ENCODE measurements around the gene KDM5B. TPM values are rescaled to one million over a fixed set of nuclear protein-coding genes. Genes with fewer than 3 reads are reported as not detected.
"Not testable (repeated sequence)": the region's sequence is repeated elsewhere in the genome, so short reads cannot be mapped to it uniquely, and the experiment has no call there.

Gene KDM5B
- 22.2 and 31.1 TPM in 2 replicates for total RNA-seq (2014; rRNA removed; shearing (Covaris generic))

DNA sequence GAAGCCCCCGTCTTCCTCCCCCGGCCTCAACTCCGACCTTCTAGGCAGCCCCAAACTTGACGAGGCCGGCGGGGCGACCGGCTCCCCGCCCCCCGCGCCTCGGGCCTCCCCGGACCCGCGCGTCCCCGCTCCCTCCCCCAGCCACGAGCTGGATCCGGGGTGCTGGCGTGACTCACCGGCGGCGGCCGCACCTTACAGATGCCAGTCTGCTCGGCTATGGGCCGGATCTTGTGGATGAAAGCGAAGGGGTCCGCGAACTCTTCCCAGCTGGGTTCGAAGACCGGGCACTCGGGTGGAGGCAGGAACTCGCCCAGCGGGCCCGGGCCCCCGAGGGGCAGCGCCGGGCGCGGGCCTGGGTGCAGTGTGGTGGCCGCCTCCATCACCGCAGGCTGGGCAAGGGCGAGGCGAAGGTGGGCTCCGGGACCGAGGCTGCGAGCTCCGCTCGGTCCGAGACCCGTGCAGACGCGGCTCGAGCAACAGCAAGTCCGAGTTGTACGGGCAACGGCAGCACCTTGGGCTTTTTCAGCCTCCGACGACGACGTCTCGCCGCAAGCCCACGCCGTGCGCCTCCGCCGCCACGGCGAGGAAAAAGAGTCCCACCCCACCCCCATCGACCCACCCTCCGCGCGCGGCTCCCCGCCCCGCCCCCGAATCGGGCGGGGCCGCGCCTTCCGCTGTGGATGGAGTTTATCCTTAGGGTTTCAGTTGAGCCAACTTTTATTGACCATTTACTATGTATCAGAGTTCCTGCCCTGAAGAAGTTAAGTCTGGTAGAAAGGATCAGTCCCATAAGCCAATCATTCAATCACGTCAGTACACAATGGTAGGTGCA lies at the start of gene KDM5B:
Gene KDM5B, minus strand, starts transcription at position 496 of the 832 bp plus-strand sequence. Its CDS starts 116 bp downstream, at position 380.
- peak; percentile 76 for DNase-seq (ENCODE audit: low spot score)
- in situ Hi-C loops (cut with HindIII; ENCODE audit: low sequenced_read_pairs), result no loop called here

DNA sequence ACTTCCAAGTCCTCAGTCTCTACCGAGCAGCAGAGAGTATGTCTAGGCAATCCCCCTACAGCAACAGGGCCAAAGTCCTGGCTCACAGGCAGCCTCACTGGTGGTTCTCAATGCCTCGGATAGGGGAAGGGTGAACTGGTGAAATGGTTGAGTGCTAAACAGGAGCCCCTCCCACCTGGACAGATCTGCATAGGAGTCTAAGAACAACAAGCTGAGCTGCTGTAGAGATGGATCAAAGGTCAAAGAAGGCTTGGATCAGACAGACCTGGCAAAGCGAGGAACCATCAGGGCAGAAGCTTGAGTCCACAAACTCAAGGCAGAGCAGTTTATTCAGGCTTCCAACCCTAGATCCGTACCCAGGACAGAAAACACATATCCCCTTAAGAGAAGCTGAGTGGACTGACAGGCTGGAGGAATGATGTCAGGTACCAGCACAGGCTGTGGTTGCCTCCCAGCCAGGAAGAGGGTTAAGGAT lies 49.0 kb upstream of the KDM5B start:
- in situ Hi-C loops (cut with HindIII; ENCODE audit: low sequenced_read_pairs), result no loop called here
- no peak for DNase-seq (ENCODE audit: low spot score)

DNA sequence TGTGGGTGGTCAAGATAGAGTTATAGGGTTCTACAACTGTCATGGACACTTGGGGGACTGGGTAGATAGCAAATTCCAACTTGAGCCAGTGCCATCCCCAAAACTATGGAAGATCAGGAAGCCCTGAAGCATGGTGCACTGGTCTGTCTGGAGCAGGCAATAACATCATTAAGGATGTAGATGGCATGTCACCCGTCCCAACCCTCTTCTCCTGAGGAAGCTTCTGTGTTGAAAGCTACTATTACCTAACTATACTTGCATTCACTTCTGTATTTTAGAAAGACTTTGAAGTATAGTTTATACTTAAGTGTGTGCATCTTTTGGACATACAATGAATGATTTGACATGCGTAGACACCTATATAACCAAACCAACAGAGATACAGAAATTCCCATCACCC lies 47.8 kb upstream of the KDM5B start:
- in situ Hi-C loops (cut with HindIII; ENCODE audit: low sequenced_read_pairs), result no loop called here

DNA sequence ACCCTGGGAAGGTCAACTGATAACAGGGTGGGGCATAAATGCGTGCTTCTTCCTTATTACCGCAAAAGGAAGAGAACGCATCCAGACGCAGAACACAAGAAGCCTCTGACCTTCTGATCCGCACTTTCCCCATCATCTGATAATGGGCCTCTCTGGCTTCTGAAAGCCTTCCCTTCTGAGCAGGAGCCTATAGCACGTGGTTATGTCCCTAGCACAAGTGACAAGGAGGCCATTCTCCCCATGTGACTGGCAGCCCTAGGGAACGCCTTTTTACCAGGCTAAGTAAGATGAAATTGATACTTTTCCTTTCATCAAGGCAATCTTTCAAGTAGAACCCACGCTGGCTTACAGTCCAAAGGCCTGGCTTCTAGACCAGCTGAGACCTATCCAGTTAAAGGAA lies 46.6 kb upstream of the KDM5B start:
- no peak for DNase-seq (ENCODE audit: low spot score)
- in situ Hi-C loops (cut with HindIII; ENCODE audit: low sequenced_read_pairs), result no loop called here

More for the DNA sequence above, 47.8 kb upstream of the KDM5B start:
- no peak for DNase-seq (ENCODE audit: low spot score)

DNA sequence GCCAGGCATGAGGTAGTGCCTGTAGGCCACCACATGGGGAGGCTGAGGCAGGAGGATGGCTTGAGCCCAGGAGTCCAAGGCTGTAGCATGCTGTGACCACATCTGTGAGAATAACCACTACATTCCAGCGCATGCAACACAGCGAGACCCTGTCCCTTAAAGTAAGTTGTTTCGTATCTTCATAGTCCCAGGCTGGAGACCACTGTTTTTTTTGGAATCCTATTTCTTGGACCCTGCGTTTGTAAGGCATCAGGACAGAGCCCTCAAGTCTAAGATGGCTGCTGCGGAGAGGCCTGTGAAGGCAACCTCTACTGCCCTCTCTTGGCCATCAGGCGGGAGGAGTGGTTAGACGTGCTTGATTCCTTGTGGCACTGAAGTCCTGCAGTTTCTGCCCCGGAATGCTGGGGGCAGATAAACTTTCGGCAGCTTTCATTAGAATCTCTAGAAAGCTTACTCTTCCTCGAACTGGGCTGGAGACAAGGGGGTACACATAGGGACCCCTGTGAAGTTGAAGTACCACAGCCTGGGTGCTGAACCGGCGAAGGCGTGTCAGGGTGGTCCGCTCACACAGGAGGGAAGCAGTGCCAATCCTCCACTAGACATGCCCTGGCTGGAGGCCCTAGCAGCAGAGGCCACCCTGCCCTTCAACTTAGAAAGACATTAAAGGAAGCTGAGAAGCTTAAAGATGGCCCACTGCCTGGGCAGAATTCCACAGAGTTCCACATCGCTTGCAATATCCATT lies 44.1 kb upstream of the KDM5B start:
- in situ Hi-C loops (cut with HindIII; ENCODE audit: low sequenced_read_pairs), result no loop called here

DNA sequence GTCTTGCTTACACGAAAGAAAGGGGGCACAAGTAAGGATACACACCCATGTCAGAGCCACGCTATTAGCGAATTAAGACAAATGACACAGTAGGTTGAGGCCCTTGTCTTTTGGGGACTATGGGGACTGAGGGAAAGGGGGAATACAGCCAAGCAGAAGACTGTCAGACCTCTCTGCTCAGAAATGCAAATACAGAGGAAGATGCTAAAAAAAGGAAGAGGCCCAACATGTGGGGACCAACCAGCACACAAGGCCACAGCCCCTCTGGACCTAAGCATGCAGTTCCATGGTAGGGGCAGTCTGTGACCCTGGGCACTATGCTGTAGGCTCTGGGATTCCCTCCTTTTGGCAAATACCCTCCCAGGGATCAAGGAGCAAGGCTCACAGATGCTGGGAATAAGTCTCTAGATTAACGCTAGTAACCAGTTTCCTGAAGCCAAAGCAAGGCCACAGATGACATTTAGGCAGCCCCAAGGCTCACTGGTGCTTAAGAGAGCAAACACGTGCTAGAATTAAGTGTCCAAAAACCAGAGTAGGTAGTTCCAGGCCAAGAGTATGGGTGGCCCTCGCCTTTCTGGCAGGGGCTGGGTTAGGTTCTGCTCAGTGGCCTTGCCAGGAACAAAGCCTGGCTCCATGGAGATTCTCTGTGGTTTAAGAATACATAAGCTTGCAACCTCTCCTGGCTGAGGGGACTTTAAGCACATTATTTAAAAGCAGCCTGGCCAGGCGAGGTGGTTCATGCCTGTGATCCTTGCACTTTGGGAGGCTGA lies 42.6 kb upstream of the KDM5B start:
- DNase-seq (ENCODE audit: low spot score), result no peak
- in situ Hi-C loops (cut with HindIII; ENCODE audit: low sequenced_read_pairs), result no loop called here

More for the DNA sequence above, 44.1 kb upstream of the KDM5B start:
- DNase-seq (ENCODE audit: low spot score), result peak; percentile 29

DNA sequence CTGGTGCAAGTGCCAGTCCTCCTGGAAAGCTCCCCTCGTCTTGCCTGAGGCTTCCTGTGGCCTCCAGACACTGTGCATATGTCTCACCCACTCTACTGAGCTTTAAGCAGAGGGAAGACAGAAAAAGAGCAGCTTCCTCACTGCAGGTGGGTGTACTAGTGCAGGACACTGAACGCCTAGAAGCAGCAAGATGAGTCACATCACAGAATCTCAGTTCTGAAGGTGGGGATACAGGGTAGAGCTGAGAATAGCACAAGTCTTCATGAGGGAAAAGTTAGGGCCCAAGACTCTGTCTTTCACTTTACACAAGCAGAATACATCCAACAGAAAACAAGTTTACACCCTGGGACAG lies 39.9 kb upstream of the KDM5B start:
- no peak for DNase-seq (ENCODE audit: low spot score)
- in situ Hi-C loops (cut with HindIII; ENCODE audit: low sequenced_read_pairs), result no loop called here

DNA sequence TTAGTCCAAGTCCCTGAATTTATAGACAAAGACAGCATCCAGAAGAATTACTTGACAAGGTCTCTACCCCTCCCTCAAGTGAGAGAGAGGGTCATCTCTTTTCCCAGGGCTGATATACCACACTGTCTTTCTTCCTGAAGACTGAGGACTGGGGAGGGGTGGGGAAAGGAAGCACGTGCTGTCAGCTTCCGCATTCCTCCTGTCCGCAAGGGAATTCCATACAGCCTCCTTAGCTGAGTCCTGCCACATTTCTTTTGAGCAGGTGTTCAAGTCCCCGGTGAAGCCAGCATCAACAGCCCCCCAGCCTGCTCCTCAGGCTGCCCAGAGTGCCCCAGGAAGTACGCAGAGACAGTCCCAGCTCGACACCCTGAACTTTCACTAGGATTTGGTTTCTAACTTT lies 36.7 kb upstream of the KDM5B start:
- in situ Hi-C loops (cut with HindIII; ENCODE audit: low sequenced_read_pairs), result no loop called here
- no peak for DNase-seq (ENCODE audit: low spot score)

DNA sequence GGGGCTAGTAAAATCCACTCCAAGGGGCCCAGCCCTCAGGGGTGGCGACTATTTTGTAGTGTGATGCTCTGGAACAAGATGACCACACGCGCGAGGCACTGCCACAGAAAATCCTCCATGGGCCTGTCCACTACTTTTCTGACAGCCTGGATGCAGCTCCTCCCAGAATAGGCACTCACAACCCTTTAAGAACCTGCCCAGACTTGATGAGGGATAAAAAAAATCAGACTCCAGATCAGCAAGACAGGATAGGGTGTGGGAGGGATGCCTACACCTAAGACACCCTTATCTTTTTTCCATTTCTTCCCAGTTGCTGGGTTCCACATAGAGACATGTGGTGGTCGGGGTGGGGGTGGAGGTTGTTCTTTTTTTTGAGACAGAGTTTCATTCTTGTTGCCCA lies 36.0 kb upstream of the KDM5B start:
- no peak for DNase-seq (ENCODE audit: low spot score)
- in situ Hi-C loops (cut with HindIII; ENCODE audit: low sequenced_read_pairs), result no loop called here

DNA sequence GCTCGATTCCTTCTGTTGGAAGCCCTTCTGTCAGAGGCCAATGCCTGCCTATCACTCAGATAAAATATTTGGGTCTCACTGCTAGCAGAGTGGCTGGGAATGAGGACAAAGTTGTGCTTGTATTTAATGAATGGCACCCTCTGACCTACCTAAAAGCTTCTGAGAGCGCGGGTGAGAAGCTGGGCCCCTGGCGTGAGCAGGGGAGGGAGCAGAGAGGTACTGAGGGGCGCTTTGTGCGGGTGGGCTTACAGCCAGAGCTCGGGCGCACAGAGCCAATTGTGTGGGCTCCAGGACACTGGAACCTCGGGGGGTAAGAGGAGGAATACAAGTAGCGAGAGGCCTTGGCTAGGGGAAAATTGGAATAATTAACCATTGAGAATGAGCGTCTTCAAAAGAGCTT lies 34.9 kb upstream of the KDM5B start:
- in situ Hi-C loops (cut with HindIII; ENCODE audit: low sequenced_read_pairs), result no loop called here
- no peak for DNase-seq (ENCODE audit: low spot score)

DNA sequence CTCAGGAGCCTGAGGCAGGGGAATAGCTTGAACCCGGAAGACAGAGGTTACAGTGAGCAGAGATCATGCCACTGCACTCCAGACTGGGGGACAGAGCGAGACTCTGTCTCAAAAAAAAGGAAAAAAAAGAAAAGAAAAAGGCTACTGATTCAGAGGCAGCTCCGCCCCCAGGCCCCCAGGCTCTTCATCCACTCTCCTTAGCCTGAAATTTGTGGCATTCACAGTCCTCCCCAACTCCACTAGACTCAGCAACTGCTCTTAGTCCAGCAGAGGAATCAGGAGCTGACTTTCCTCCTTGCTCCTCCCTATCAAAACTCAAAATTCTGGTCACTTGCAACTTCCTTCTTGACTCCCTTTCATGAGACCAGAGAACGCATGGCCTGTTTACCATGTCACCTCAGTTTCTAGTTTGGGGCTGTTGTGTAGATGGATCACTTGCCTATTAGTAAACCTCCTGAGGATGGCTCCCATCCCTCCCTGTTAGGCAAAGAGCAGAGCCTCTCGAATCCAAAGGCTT lies 29.6 kb upstream of the KDM5B start:
- in situ Hi-C loops (cut with HindIII; ENCODE audit: low sequenced_read_pairs), result no loop called here
- no peak for DNase-seq (ENCODE audit: low spot score)

DNA sequence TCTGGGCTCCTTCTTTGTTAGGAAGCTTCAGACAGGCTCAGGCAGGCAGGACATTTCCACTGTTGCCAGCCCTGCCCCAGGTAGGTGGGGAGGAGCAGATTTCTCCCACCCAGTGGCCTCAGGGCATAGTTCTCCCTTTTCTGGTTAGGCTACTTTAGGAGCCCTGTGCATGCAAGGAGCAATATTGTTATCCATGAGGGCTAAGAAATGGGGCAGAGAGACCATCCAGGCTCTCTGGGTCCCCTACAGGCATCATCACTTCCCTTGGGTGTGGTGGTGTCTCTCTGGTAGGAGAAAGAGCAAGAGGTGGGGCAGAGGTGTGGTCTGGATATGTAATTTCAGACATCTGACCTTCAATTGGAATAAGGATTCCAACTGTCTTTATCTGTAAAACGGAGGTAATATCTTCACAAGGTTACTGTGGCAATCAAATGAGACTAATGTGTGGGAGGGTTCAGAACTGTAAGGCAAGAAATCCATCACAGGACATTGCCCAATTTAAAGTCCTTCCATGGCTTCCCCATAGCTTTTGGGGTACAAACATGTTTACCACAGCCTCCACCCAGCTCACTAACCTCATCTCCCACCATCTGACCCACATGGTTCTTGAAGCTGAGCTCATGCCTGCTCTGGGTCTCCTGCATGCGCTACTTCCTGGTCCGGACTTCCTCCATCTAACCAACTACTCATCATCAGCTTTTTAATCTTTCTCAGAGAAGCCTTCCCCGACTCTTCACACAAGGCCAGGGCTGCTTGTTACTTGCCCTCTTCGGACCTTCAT lies 28.6 kb upstream of the KDM5B start:
- DNase-seq (ENCODE audit: low spot score), result no peak
- in situ Hi-C loops (cut with HindIII; ENCODE audit: low sequenced_read_pairs), result no loop called here

DNA sequence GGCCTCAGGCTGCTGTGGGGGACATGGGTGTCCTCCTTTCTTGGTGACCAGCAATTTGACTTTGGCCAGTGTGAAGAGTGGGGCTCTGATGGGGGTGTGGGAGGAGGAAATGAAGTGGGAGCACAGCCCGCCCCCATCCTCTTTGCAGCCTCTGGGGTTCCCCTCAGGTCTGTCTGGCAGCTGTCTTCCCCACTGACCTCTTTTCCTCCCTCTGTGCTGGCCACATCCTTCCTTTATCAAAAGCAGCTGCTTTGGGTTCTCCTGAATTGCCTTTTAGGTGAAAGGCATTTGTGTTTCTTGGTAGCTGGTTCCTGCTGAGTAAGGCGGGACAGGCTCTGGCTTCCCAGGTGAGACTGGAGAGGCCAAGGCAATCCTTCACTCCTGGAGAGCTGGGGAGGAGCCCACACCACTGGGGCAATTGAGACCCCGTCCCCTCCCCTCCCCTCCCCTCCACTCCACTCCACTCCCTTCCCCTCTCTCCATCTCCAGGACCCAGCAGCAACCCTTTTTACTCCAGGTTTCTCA lies 27.4 kb upstream of the KDM5B start:
- DNase-seq (ENCODE audit: low spot score), result no peak
- in situ Hi-C loops (cut with HindIII; ENCODE audit: low sequenced_read_pairs), result no loop called here

DNA sequence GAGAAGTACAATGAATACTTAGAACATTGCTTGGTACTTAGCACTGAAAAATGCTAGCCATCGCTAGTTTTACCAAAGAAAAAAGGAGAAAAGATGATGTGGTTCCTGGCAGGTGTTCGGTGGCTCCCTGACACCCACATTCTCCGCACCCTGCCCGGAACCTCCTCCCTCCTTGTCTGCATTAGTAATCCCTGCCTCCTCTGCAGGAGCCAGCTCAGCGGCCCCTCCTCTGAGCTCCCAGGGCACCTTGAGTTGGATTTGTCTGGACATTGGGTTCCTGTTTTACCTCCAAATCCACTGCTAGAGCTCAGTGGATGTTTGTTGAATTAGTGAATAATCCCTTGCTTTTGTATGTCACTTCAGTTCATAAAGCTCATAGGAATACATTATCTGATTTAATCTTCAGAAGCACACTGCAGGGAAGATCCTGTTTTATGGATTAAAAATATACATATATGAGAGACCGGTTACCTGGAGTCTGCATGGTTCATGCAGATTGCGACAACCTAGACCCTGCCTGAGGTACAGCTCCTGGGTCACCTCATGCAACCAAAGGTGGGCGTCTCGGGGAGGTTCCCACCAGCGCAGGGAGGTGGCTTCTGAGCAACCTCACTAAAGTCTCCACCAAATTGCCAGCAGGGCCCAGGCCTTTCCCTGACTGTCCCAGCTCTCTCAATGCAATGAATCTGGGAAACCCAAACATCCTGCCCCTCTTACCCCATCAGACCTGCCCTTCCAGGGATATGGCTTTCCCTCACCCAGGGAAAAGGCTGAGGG lies 26.7 kb upstream of the KDM5B start:
- DNase-seq (ENCODE audit: low spot score), result no peak
- in situ Hi-C loops (cut with HindIII; ENCODE audit: low sequenced_read_pairs), result no loop called here

DNA sequence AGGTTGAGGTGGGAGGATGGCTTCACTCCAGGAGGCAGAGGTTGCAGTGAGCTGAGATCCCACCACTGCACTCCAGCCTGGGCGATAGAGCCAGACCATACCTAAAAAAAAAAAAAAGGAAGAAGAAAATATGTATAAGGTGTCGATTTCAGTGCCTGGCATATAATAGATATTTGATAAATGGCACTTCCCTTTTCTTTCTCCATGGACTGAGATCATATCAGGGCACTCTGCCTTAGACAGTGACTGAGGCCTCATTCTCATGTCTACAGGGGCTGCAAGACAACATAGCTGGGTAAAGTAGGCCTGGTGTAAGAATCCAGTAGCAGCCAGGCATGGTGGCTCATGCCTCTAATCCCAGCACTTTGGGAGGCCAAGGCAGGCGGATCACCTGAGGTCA lies 23.7 kb upstream of the KDM5B start:
- in situ Hi-C loops (cut with HindIII; ENCODE audit: low sequenced_read_pairs), result no loop called here
- DNase-seq (ENCODE audit: low spot score), result no peak

DNA sequence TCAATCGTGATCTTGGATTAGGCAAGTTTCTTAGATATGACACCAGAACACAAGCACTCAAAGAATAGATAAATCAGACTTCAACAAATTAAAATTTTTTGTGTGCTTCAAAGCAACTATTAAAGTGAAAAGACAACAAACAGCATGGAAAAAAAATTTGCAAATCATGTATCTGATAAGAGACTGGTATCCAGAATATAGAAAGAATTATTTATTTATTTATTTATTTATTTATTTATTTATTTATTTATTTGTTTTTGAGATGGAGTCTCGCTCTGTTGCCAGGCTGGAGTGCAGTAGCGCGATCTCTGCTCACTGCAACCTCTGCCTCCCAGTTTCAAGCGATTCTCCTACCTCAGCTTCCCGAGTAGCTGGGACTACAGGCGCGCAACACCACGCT lies 21.0 kb upstream of the KDM5B start:
- in situ Hi-C loops (cut with HindIII; ENCODE audit: low sequenced_read_pairs), result not testable (repeated sequence)

DNA sequence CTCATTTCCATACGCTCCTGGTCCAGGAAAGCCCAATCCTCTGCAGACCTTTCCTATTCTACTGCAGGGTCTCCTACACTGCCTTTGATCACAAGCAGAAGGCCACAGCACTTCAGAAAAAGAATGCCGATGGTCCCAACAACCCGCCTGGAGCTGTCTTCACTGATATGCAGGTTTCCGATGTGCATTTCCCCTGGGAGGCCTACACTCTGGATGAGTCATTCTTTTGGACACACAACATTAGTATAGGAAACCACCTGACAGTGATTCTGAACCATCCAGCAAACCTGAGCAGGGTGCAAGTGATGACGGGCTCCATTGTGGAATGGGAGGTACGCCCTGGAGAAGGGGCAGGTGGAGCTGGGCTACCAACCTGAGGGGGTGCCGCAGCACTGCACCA lies 17.5 kb upstream of the KDM5B start:
- in situ Hi-C loops (cut with HindIII; ENCODE audit: low sequenced_read_pairs), result no loop called here
- DNase-seq (ENCODE audit: low spot score), result no peak

More for the DNA sequence above, 21.0 kb upstream of the KDM5B start:
- not testable (repeated sequence) for DNase-seq (ENCODE audit: low spot score)

DNA sequence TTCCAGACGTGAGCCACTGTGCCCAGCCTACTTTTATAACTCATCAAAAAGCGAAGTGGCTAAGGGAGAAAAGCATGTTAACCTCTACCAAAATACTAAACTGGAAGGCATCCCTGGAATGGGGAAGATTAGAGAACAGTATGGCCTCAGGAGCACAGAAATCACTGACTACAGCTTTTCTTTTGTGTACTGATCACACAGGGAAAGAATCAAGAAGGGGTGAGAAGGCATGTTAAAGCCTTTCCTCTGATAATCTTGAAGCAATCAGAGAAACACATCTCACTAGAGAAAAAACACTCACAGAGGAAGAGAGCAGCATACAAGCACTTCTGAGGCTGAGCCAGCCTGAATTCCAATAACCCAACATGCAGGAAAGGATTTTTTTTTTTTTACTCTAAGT lies 13.2 kb upstream of the KDM5B start:
- no peak for DNase-seq (ENCODE audit: low spot score)
- in situ Hi-C loops (cut with HindIII; ENCODE audit: low sequenced_read_pairs), result no loop called here
